Stimulated activated CD4-positive, alpha-beta T cell treated with anti-CD3 and anti-CD28 coated beads, Interleukin-4, amount 100 ng/mL, for 48 hours (primary cell): ENCODE results near the gene CACNA1S.

Source experiments
- DNase-seq, 2 donors: peaks; one replicate each; pipeline ENCODE4 v3.0.0-alpha.2; 2020; ENCODE audit warnings: low read depth in 2 of 2

CACNA1S gene

DNA sequence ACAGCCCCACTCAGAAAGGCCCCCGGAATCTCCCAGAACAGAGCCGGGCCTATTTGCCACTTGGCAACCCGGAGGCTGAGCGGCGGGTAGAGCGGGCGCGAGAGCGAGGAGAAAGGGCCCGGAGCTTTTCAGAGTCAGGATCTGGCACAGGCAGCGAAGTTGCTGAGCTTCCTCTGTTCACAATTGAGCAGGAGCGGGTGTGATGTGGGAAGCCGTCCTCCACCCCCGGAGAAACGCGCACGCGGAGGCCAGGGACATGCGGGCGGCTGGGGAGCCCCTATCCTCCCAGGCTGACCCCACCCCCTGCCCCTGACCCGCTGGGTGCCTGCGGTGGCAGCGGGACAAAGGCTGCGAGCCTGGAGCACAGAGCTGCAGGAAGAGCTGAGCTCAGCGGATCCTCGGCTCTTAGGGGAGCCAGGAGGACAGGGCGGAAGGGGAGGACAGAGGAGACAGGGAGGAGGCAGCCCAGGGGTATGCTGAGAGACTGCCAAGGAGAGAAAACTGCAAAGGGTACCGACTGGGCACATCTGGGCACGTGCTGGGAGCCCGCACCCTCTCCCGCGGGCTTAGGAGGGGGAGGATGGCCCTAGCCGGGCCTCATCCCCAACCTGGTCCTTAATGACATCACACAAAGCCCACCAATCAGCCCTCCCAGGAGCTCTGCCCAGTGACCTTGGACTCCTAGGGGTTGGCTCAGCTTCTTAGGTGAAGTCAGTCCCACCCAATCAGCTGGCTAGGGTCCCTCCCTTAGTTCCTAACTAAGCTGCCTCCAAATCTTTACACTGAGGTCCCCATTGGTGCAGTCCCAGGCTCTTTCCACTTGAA is 98.0 kb downstream of the CACNA1S start:
- no peak for DNase-seq

- no peak for DNase-seq
These were observed 99.2 kb downstream of the CACNA1S start for GRCh38 chr1:201013031-201013485.

DNA sequence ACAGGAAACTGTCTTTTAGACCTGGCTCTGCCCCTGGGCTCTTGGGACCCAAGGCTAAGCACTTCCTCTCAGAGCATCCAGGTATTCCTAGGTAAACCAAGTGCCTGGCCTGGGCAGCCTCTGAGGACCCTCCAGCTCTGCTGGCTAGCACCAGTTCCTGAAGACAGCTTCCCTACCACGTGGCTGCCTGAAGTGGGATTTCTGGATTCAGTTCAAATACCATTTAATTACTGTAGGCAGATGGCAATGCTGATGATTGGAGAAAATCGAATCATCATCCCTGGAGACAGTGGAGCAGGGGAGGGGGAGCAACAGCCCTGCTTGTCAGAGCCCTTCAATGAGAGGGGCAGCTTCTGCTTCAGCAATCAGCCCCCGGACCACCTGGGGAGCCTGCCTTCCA is 100.6 kb downstream of the CACNA1S start:
- no peak for DNase-seq

DNA sequence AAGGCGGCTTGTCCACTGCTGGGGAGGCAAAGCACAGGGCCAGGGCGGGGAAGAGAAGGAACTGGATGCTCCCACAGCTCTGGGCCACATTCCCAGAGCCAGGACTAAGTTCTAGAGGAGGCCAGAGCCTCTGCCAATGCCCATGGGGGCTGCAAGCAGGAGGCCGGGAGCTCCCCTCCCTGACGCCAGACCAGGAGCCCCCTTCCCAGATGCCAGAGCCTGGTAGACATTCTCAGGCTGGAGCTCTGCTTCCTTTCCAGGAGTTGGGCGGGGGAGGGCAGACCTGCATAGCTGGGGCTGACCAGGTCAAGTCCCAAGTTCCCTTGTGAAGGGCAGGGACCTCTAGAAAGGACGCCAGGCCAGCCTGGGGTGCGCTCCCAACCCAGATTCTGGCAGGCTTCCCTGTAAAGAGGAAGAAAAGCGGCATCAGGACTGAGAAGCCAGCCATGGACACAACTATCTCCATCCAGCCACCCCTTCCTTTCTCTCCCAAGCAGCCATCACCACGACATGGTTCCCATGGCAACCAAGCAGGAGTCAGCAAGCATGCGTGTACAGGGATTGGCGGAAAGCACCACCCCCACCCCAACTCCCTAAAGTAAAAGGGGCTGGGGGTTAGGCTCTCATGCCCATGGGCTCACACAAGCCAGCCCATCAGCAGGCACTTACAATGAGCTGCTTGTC is 102.1 kb downstream of the CACNA1S start:
- no peak for DNase-seq

- DNase-seq, result no peak
These were observed 103.4 kb downstream of the CACNA1S start for GRCh38 chr1:201008666-201009360.

DNA sequence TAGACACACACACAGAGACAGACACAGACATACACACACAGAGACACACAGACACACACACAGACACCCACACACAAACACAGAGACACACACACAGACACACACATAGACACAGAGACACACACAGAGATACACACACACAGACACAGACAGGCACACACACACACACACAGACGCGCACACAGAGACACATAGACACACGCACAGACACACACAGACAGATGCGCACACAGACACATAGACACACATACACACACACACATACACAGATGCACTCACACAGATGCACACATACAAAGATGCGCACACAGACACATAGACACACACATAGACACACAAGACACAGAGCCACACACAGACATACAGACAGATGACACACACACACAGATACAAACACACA is 104.7 kb downstream of the CACNA1S start:
- DNase-seq, result no peak

DNA sequence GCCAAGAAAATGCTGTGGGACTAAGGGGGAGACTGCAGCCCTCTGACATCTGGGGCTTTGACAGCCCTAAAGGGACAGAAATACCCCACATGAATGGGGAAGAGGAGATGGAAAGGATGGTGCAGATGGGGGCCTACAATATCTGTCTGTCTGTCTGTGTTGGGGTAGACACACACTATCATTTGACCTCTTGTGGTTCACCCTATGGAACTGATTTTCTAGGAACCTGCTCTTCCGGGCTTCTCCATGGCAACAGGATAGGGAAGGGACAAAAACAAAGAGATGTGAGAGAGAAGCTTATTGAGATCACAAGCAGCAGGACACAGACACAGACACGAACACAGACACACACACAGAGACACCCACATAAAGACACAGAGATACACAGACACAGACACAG is 105.8 kb downstream of the CACNA1S start:
- DNase-seq, result no peak

DNA sequence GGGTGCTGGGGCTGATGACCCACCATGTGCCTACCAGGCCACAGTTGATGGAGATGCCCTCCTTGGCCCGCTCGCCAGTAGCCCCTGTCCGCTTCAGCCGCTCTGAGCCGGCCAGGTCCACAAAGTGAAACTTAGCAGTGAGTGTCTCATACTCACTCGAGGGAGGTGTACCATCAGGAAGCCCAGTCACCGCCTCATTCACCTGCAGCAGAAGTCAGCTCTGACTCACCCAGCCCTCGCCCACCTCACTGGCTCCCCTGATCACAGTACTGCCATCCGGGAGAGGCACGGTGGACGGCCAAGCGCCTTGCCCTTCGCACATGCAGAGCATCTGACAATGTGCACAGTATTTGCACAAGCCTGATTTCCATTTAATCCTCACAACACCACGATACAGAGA is 107.5 kb downstream of the CACNA1S start:
- no peak for DNase-seq

- no peak for DNase-seq
These were observed 108.1 kb downstream of the CACNA1S start for GRCh38 chr1:201004154-201004553.

GRCh38 chr1:201002510-201002909 is 109.7 kb downstream of the CACNA1S start:
- no peak for DNase-seq

GRCh38 chr1:201001962-201002361 is 110.3 kb downstream of the CACNA1S start:
- DNase-seq, result no peak

- DNase-seq, result no peak
These were observed 111.8 kb downstream of the CACNA1S start for GRCh38 chr1:201000391-201000790.

- no peak for DNase-seq
These were observed 112.6 kb downstream of the CACNA1S start for GRCh38 chr1:200999667-201000066.

DNA sequence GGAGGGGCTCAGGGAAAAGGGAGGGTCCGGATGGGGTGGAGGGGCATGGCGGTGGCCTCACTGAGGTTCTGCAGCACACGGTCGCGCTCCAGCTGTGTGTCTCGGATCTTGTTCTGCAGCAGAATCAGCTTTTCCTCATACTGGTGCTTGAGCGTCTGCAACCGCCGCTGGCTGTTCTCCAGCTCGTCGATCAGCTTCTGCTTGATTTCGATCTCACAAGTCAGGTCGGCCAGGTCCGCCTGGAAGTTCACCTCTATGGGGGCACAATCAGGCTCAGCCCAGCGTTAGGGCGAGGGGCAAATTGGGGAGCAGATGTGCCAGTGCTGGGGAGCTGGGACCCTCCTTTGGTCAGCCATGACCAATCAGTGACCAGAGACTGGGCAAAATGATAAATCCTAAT is 113.9 kb downstream of the CACNA1S start:
- DNase-seq, result no peak

GRCh38 chr1:200992382-200993048 is 119.7 kb downstream of the CACNA1S start:
- no peak for DNase-seq

DNA sequence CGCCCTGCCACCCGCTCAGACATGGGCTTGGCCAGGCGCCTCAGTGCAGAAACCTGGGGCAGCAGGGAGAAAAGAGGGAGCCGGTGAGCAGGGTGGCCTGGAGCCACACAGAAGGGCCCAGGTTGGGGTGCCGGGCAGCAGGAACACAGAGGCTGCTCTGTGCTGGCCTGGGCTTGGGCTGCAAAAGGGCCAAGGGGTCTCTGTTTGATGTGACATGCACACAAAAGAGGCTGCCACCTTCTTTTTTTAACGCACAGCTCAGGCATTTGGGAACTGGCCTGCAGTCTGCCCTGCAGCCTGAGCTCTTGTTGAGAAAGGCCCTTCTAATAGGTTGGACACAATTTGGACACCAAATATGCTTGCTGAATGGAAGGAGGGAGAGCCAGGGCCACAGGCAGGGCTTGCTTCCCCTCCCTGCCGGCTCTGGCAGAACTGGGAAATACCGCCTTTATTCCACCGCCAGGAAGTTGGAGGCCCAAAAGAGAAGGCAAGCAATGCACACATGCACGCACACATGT is 121.1 kb downstream of the CACNA1S start:
- DNase-seq, result no peak

- DNase-seq, result no peak
These were observed 122.1 kb downstream of the CACNA1S start for GRCh38 chr1:200990114-200990513.
